ENCODE measurements around the gene CD300E. TPM values are rescaled to one million over a fixed set of nuclear protein-coding genes. Genes with fewer than 3 reads are reported as not detected.

The CD300E gene
- total RNA-seq, 1 experiment from 2014 or later = not detected

DNA sequence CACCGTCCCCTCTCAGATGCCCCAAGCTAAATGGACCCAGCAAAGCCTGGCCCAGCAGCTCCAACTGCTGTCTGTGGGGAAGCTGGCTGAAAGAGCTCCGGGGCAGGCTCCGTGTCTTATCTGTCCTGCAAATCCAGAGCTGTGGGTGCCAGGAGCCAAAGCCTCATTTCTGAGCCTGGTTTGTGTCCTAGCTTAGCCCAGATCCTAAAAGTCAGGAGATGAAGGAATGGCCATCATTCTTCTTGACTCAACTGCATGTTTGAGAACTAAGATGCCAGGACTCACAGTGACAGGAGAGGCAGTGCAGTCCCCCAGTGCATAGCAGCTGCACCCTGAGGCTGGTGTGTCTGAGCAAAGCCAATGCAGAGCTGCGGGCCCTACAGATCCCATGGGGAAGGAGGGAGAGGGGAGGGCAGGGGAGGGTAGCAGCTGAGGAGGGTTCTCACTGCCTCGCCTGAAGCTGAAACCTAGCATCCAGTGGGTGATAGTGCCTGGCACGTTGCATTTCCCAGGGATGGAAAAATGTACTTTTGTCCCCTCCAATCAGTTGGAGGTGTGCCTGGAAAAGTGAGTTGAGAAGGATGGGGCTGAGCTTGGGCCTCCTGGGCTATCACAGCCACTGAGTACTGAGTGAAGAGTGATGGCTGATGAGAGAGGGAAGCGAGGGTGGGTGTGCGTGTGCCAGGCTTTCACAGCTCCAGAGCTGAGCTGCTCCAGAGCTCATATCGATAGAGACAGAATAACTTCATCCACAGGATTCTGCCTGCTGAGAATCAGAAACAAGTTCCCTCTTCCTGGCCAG lies 24.5 kb upstream of the CD300E start:
- Histone ChIP-seq H3K4me2 (ENCODE audit: low read length) (no peak overlapping the region), H3K9me2 (replicated peaks; ENCODE audit: low read length) (no peaks in the 10 kb centered on the region), H3K4me1 (ENCODE audit: insufficient read depth, low read length) (no peaks in the 10 kb centered on the region), H3K9me3 (ENCODE audit: low read length) (no peaks in the 10 kb centered on the region), H3K9ac (ENCODE audit: low read length) (no peak overlapping the region), H3F3A (ENCODE audit: low read length, unreplicated experiment) (no peaks in the 10 kb centered on the region), H3K79me2 (ENCODE audit: low read length) (no peaks in the 10 kb centered on the region), H3K36me3 (ENCODE audit: low read depth, low read length) (no peaks in the 10 kb centered on the region), H3K4me3 (ENCODE audit: low read length) (no peak overlapping the region), H3K27ac (ENCODE audit: low read length) (no peak overlapping the region), H4K20me1 (ENCODE audit: low read length) (no peaks in the 10 kb centered on the region), H3K27me3 (ENCODE audit: low read length) (peaks cover 85% of the 10 kb centered on the region), H2AFZ (ENCODE audit: low read length) (no peak overlapping the region)
- no peak for TF ChIP-seq EZH2 (IDR thresholded peaks at IDR 0.05; ENCODE audit: low read length, unreplicated experiment)
- TF ChIP-seq, protein P1, sequence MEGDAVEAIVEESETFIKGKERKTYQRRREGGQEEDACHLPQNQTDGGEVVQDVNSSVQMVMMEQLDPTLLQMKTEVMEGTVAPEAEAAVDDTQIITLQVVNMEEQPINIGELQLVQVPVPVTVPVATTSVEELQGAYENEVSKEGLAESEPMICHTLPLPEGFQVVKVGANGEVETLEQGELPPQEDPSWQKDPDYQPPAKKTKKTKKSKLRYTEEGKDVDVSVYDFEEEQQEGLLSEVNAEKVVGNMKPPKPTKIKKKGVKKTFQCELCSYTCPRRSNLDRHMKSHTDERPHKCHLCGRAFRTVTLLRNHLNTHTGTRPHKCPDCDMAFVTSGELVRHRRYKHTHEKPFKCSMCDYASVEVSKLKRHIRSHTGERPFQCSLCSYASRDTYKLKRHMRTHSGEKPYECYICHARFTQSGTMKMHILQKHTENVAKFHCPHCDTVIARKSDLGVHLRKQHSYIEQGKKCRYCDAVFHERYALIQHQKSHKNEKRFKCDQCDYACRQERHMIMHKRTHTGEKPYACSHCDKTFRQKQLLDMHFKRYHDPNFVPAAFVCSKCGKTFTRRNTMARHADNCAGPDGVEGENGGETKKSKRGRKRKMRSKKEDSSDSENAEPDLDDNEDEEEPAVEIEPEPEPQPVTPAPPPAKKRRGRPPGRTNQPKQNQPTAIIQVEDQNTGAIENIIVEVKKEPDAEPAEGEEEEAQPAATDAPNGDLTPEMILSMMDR (conservative IDR thresholded peaks at IDR 0.05; ENCODE audit: low read depth, low read length) = no peak
- TF ChIP-seq EZH2phosphoT487 (IDR thresholded peaks at IDR 0.05; ENCODE audit: borderline replicate concordance, low read length) = no peak
- no TSS peak for BruUV-seq (replicated peaks)
- ChIA-PET CTCF (no interaction called here), POLR2A (ENCODE audit: unreplicated experiment) (no interaction called here)
- no peak for ATAC-seq
- intact Hi-C loops (cut with micrococcal nuclease) = no loop called here
- no peak for DNase-seq

DNA sequence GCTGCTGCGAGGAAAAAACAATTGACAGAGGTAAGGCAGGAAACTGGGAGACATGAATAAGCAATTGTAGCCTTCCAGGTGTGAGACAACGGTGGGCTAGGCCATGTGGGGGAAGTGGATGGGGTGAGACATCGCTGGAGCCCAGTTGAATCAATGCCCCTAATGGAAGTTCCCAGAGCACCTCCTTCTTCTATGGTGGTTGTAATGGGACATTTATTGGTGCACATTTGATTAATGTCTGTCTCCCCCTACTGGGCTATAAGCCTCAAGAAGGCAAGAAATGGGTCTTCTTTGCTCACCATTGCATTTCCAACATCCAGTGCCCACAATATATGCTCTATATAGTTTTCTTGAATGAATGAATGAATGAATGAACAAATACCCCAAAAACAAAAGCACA lies 22.7 kb upstream of the CD300E start:
- no peak overlapping the region for H3K9ac ChIP-seq (ENCODE audit: low read length)
- ChIA-PET CTCF (no interaction called here), POLR2A (ENCODE audit: unreplicated experiment) (no interaction called here)
- no peaks in the 10 kb centered on the region for H3F3A ChIP-seq (ENCODE audit: low read length, unreplicated experiment)
- no peaks in the 10 kb centered on the region for H3K9me3 ChIP-seq (ENCODE audit: low read length)
- peak; percentile 61 for DNase-seq
- no peak overlapping the region for H2AFZ ChIP-seq (ENCODE audit: low read length)
- no peaks in the 10 kb centered on the region for H3K4me1 ChIP-seq (ENCODE audit: insufficient read depth, low read length)
- H3K27me3 ChIP-seq (ENCODE audit: low read length) = peaks cover 85% of the 10 kb centered on the region
- H3K79me2 ChIP-seq (ENCODE audit: low read length) = no peaks in the 10 kb centered on the region
- peak; percentile 37; the same call in 1 of the 2 replicates for ATAC-seq
- no TSS peak for BruUV-seq (replicated peaks)
- no peak for TF ChIP-seq EZH2phosphoT487 (IDR thresholded peaks at IDR 0.05; ENCODE audit: borderline replicate concordance, low read length)
- TF ChIP-seq, protein P1 (conservative IDR thresholded peaks at IDR 0.05; ENCODE audit: low read depth, low read length) = peak; percentile 75
- H3K4me2 ChIP-seq (ENCODE audit: low read length) = no peak overlapping the region
- H3K4me3 ChIP-seq (ENCODE audit: low read length) = no peak overlapping the region
- H4K20me1 ChIP-seq (ENCODE audit: low read length) = no peaks in the 10 kb centered on the region
- no peaks in the 10 kb centered on the region for H3K36me3 ChIP-seq (ENCODE audit: low read depth, low read length)
- H3K9me2 ChIP-seq (replicated peaks; ENCODE audit: low read length) = no peaks in the 10 kb centered on the region
- H3K27ac ChIP-seq (ENCODE audit: low read length) = no peak overlapping the region
- intact Hi-C loops (cut with micrococcal nuclease) = no loop called here

DNA sequence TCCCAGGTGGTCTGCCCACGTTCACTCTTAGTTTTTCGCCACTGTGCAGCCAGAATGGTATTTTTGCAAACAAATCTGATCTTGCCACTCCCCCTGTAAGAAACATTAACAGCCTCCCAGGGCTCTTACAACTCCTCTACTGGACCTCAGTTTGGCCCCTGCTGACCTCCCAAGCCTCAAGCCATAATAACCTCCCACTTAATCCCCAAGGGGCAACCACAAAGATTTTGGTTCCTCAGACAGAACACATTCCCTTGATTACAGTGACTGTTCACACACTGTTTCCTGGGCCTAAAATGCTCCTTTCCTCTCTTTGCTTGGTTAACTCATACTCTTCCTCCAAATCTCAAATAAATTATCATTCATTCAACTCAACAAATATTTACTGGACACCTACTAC lies 21.5 kb upstream of the CD300E start:
- ATAC-seq = no peak
- no peak overlapping the region for H3K4me2 ChIP-seq (ENCODE audit: low read length)
- intact Hi-C loops (cut with micrococcal nuclease) = no loop called here
- no peaks in the 10 kb centered on the region for H3K9me2 ChIP-seq (replicated peaks; ENCODE audit: low read length)
- no peak overlapping the region for H3K4me3 ChIP-seq (ENCODE audit: low read length)
- ChIA-PET POLR2A (ENCODE audit: unreplicated experiment) (no interaction called here), CTCF (no interaction called here)
- no peak for DNase-seq
- no peaks in the 10 kb centered on the region for H3K4me1 ChIP-seq (ENCODE audit: insufficient read depth, low read length)
- BruUV-seq (replicated peaks) = no TSS peak
- no peaks in the 10 kb centered on the region for H4K20me1 ChIP-seq (ENCODE audit: low read length)
- no peaks in the 10 kb centered on the region for H3K79me2 ChIP-seq (ENCODE audit: low read length)
- no peak overlapping the region for H2AFZ ChIP-seq (ENCODE audit: low read length)
- peaks cover 85% of the 10 kb centered on the region for H3K27me3 ChIP-seq (ENCODE audit: low read length)
- no peaks in the 10 kb centered on the region for H3K36me3 ChIP-seq (ENCODE audit: low read depth, low read length)
- no peak overlapping the region for H3K27ac ChIP-seq (ENCODE audit: low read length)
- H3K9ac ChIP-seq (ENCODE audit: low read length) = no peak overlapping the region
- H3F3A ChIP-seq (ENCODE audit: low read length, unreplicated experiment) = no peaks in the 10 kb centered on the region
- TF ChIP-seq, protein P1 (conservative IDR thresholded peaks at IDR 0.05; ENCODE audit: low read depth, low read length) = no peak
- TF ChIP-seq EZH2 (IDR thresholded peaks at IDR 0.05; ENCODE audit: low read length, unreplicated experiment) (no peak), EZH2phosphoT487 (IDR thresholded peaks at IDR 0.05; ENCODE audit: borderline replicate concordance, low read length) (no peak)
- H3K9me3 ChIP-seq (ENCODE audit: low read length) = no peaks in the 10 kb centered on the region

Data from PC-3 (cell line).